ENCODE results near the gene PKP4.
A peak's percentile ranks its signal among the peaks of the same experiment; 100 is the strongest.

The PKP4 gene

GRCh38 chr2:158456309-158457066 is at the start of gene PKP4, which contains the start of gene CCDC148:
TSS of gene PKP4 (plus strand) at chr2:158456952. CDS start at chr2:158533185, 76,233 bp downstream.
TSS of gene CCDC148 (minus strand) at chr2:158456753. CDS start at chr2:158456439, 314 bp downstream.
- peak within 1 kb of the TSS; percentile 78 to 94; a peak in 3 of 4 replicates for H3K4me3 ChIP-seq (ENCODE audit: low read depth in 1 of 2, low read length in 2 of 2)
- TF ChIP-seq EZH2 (IDR thresholded peaks at IDR 0.05; ENCODE audit: borderline replicate concordance, low read depth, low read length, severe bottlenecking): no peak
- TF ChIP-seq, protein P1, sequence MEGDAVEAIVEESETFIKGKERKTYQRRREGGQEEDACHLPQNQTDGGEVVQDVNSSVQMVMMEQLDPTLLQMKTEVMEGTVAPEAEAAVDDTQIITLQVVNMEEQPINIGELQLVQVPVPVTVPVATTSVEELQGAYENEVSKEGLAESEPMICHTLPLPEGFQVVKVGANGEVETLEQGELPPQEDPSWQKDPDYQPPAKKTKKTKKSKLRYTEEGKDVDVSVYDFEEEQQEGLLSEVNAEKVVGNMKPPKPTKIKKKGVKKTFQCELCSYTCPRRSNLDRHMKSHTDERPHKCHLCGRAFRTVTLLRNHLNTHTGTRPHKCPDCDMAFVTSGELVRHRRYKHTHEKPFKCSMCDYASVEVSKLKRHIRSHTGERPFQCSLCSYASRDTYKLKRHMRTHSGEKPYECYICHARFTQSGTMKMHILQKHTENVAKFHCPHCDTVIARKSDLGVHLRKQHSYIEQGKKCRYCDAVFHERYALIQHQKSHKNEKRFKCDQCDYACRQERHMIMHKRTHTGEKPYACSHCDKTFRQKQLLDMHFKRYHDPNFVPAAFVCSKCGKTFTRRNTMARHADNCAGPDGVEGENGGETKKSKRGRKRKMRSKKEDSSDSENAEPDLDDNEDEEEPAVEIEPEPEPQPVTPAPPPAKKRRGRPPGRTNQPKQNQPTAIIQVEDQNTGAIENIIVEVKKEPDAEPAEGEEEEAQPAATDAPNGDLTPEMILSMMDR (IDR thresholded peaks at IDR 0.05; ENCODE audit: borderline replicate concordance, extremely low read depth, low read length, poor library complexity, severe bottlenecking): no peak
- H3K9ac ChIP-seq (ENCODE audit: low read depth, low read length): peak within 1 kb of the TSS; percentile 82
- peak within 1 kb of the TSS; percentile 94 for H3K4me2 ChIP-seq (ENCODE audit: insufficient read depth, low read length)
- peaks cover 10% of the 10 kb centered on the region for H3K27me3 ChIP-seq (ENCODE audit: insufficient read depth, low read length, poor library complexity)
- H3K27ac ChIP-seq (ENCODE audit: low read length): peak within 1 kb of the TSS; percentile 73
- H3K36me3 ChIP-seq (ENCODE audit: insufficient read depth, low read length): no peaks in the 10 kb centered on the region; the same call in none of the 2 replicates
- peaks cover 29% of the 10 kb centered on the region for H3K4me1 ChIP-seq (ENCODE audit: insufficient read depth, low read length)
- H3K79me2 ChIP-seq (ENCODE audit: insufficient read depth, low read length): peaks cover 38% of the 10 kb centered on the region
- ATAC-seq (ENCODE audit: insufficient read depth, low read depth) (peak; percentile 90), DNase-seq (peak; percentile 91)
- H3K9me3 ChIP-seq (ENCODE audit: insufficient read depth, low read length, severe bottlenecking): no peaks in the 10 kb centered on the region
- peak within 1 kb of the TSS; percentile 96 for H2AFZ ChIP-seq (ENCODE audit: low read depth, low read length)
- H4K20me1 ChIP-seq (ENCODE audit: insufficient read depth, low read length): peaks cover 25% of the 10 kb centered on the region

DNA sequence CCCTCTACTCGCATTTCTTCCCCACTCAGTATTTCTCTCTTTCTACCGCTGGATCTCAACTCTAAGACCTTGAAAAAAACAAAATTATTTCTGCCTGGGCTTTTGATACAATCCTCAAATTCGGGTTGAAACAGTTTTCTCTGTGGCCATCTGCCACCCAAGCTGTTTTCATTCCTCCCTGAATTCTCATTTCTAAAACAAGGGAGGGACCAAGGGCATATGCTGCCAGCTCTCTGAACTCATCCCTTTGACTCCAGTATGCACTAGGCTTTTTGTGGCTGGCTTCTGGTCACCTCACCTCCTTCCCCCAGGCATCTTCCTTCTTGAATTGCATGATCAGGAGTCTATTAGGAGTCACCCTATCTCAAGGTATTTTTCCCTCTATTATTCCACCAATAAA is 49.7 kb upstream of the PKP4 start:
- ATAC-seq (ENCODE audit: insufficient read depth, low read depth) (no peak), DNase-seq (no peak)
- H3K4me1 ChIP-seq (ENCODE audit: insufficient read depth, low read length): no peaks in the 10 kb centered on the region
- peaks cover 3% of the 10 kb centered on the region for H3K27me3 ChIP-seq (ENCODE audit: insufficient read depth, low read length, poor library complexity)
- H3K4me3 ChIP-seq (ENCODE audit: low read depth in 1 of 2, low read length in 2 of 2): no peak overlapping the region
- H2AFZ ChIP-seq (ENCODE audit: low read depth, low read length): no peak overlapping the region
- no peak overlapping the region for H3K27ac ChIP-seq (ENCODE audit: low read length)
- no peaks in the 10 kb centered on the region for H4K20me1 ChIP-seq (ENCODE audit: insufficient read depth, low read length)
- TF ChIP-seq, protein P1 (IDR thresholded peaks at IDR 0.05; ENCODE audit: borderline replicate concordance, extremely low read depth, low read length, poor library complexity, severe bottlenecking): no peak
- no peak for TF ChIP-seq EZH2 (IDR thresholded peaks at IDR 0.05; ENCODE audit: borderline replicate concordance, low read depth, low read length, severe bottlenecking)
- H3K9ac ChIP-seq (ENCODE audit: low read depth, low read length): no peak overlapping the region
- no peak overlapping the region for H3K4me2 ChIP-seq (ENCODE audit: insufficient read depth, low read length)
- no peaks in the 10 kb centered on the region for H3K9me3 ChIP-seq (ENCODE audit: insufficient read depth, low read length, severe bottlenecking)
- no peaks in the 10 kb centered on the region for H3K36me3 ChIP-seq (ENCODE audit: insufficient read depth, low read length)
- no peaks in the 10 kb centered on the region for H3K79me2 ChIP-seq (ENCODE audit: insufficient read depth, low read length)

DNA sequence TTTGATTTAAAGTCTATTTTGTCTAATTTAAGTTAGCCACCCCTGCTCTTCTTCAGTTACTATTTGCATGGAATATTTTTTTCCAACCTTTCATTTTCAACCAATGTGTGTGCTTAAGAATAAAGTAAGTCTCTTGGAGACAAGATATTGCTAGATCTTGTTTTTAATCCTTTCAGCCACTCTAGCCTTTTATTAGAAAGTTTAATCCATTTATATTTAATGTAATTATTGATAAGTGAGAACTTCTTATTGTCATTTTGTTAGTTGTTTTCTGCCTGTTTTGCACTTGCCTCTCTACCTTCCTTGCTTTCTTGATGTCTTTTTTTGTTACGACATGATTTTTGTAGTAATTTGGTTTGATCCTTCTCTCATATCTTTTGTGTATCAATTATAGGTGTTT is 46.6 kb upstream of the PKP4 start:
- ATAC-seq (ENCODE audit: insufficient read depth, low read depth) (no peak), DNase-seq (no peak)
- H3K79me2 ChIP-seq (ENCODE audit: insufficient read depth, low read length): no peaks in the 10 kb centered on the region
- H3K9me3 ChIP-seq (ENCODE audit: insufficient read depth, low read length, severe bottlenecking): no peaks in the 10 kb centered on the region
- H3K27ac ChIP-seq (ENCODE audit: low read length): no peak overlapping the region
- H2AFZ ChIP-seq (ENCODE audit: low read depth, low read length): no peak overlapping the region
- TF ChIP-seq EZH2 (IDR thresholded peaks at IDR 0.05; ENCODE audit: borderline replicate concordance, low read depth, low read length, severe bottlenecking): no peak
- TF ChIP-seq, protein P1 (IDR thresholded peaks at IDR 0.05; ENCODE audit: borderline replicate concordance, extremely low read depth, low read length, poor library complexity, severe bottlenecking): no peak
- no peak overlapping the region for H3K4me3 ChIP-seq (ENCODE audit: low read depth in 1 of 2, low read length in 2 of 2)
- H4K20me1 ChIP-seq (ENCODE audit: insufficient read depth, low read length): no peaks in the 10 kb centered on the region
- no peaks in the 10 kb centered on the region for H3K27me3 ChIP-seq (ENCODE audit: insufficient read depth, low read length, poor library complexity)
- H3K4me2 ChIP-seq (ENCODE audit: insufficient read depth, low read length): no peak overlapping the region
- H3K36me3 ChIP-seq (ENCODE audit: insufficient read depth, low read length): no peaks in the 10 kb centered on the region
- H3K4me1 ChIP-seq (ENCODE audit: insufficient read depth, low read length): no peaks in the 10 kb centered on the region
- H3K9ac ChIP-seq (ENCODE audit: low read depth, low read length): no peak overlapping the region
